Upper lobe of right lung (tissue), 1 donor: Measurements from ENCODE around the gene PAGE2B. TPM values are rescaled to one million over a fixed set of nuclear protein-coding genes. Genes with fewer than 3 reads are reported as not detected.
"Not testable (repeated sequence)": the region's sequence is repeated elsewhere in the genome, so short reads cannot be mapped to it uniquely, and the experiment has no call there.

ENCODE experiments used
- ATAC-seq: fragments of 200-7000 bp; cut with Tn5 transposase; one replicate; pipeline ENCODE4 v1.9.1; 2020; ENCODE audit warnings: mild to moderate bottlenecking, moderate library complexity
- DNase-seq: peaks from one replicate; pipeline ENCODE4 v3.0.0-alpha.2; 2020
- H3K27ac ChIP-seq: fragments of 200-600 bp; one replicate; pipeline ENCODE4 v1.8.0; 2022
- H3K27me3 ChIP-seq: fragments of 200-600 bp; one replicate; pipeline ENCODE4 v1.8.0; 2022; ENCODE audit warnings: mild to moderate bottlenecking
- H3K36me3 ChIP-seq: fragments of 200-600 bp; one replicate; pipeline ENCODE4 v1.8.0; 2022
- H3K4me1 ChIP-seq: fragments of 200-600 bp; one replicate; pipeline ENCODE4 v1.8.0; 2022
- H3K4me3 ChIP-seq: fragments of 200-600 bp; one replicate; pipeline ENCODE4 v1.8.0; 2022; ENCODE audit warnings: mild to moderate bottlenecking
- H3K9me3 ChIP-seq: fragments of 200-600 bp; one replicate; pipeline ENCODE4 v1.8.0; 2022
- intact Hi-C: fragments of 100-400 bp; cut with DNase I; formaldehyde crosslinking; loops from one replicate; pipeline ENCODE4 v1.11.0; 2022
- total RNA-seq: library from RNA; stranded (reverse); fragmentation: NEBNext Ultra II Directional; extraction: Animal tissue kit (Norgen Biotek cat#: 25700); gene quantifications from one replicate; pipeline ENCODE4 v1.2.1, GENCODE V29; 2021
- TF ChIP-seq, protein P1 (sequence below): fragments of 200-600 bp; IDR thresholded peaks from one replicate; pipeline ENCODE4 v1.8.0; 2022; ENCODE audit warnings: antibody characterized with exemption
- donor health status: DM: no; HTN: yes; CAD: no; lungs with severe emphysema.

The PAGE2B gene
- total RNA-seq, 1 donor from 2014 or later, result not detected

DNA sequence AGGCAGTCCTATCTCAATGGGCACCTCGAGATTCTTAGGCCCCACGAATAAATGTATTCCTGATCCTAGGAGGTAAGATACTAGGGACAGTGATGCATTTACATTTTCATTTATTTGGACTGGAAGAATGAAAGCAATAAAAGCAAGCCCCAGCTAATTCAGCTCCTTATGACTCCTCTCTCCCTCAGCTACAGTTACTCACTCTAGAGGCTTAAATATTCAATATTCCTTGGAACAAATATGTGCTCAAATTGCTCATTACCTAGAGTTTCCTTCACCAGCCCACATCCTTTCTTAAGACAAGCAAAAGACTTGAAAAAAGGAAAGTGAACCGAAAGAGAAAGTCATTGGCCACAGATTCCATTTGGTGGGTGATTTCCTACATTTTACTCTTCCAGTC, 27.9 kb downstream of the PAGE2B start:
- no peaks in the 10 kb centered on the region for H3K36me3 ChIP-seq
- H3K4me3 ChIP-seq, result no peak overlapping the region
- TF ChIP-seq, protein P1, sequence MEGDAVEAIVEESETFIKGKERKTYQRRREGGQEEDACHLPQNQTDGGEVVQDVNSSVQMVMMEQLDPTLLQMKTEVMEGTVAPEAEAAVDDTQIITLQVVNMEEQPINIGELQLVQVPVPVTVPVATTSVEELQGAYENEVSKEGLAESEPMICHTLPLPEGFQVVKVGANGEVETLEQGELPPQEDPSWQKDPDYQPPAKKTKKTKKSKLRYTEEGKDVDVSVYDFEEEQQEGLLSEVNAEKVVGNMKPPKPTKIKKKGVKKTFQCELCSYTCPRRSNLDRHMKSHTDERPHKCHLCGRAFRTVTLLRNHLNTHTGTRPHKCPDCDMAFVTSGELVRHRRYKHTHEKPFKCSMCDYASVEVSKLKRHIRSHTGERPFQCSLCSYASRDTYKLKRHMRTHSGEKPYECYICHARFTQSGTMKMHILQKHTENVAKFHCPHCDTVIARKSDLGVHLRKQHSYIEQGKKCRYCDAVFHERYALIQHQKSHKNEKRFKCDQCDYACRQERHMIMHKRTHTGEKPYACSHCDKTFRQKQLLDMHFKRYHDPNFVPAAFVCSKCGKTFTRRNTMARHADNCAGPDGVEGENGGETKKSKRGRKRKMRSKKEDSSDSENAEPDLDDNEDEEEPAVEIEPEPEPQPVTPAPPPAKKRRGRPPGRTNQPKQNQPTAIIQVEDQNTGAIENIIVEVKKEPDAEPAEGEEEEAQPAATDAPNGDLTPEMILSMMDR, result no peak
- no peaks in the 10 kb centered on the region for H3K9me3 ChIP-seq
- H3K27ac ChIP-seq, result no peak overlapping the region
- no peak for DNase-seq
- H3K27me3 ChIP-seq, result no peaks in the 10 kb centered on the region
- intact Hi-C loops, result no loop called here
- H3K4me1 ChIP-seq, result no peaks in the 10 kb centered on the region
- no peak for ATAC-seq

DNA sequence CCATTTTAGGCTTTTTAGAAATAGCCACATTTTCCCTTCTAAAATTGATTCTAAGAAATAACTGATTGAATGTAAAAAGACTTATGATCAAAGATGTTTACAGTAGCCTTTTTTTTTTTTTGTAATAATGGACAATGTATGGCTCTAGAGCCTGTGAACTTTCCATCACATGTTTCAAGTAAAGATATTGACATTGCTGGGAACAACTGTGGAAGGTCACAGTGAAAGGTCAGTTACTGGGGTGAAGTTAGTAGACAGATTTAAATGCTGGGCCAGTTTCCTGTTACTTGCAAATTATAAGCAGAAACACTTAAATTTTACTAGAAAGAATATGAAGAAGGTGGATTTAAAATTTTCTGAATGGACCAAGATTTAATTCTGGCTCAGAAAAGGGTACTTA, 32.4 kb downstream of the PAGE2B start:
- no peak overlapping the region for H3K27ac ChIP-seq
- no peaks in the 10 kb centered on the region for H3K27me3 ChIP-seq
- ATAC-seq (no peak), DNase-seq (no peak)
- no peaks in the 10 kb centered on the region for H3K36me3 ChIP-seq
- no peaks in the 10 kb centered on the region for H3K4me1 ChIP-seq
- intact Hi-C loops, result no loop called here
- H3K4me3 ChIP-seq, result no peak overlapping the region
- TF ChIP-seq, protein P1, result no peak
- H3K9me3 ChIP-seq, result no peaks in the 10 kb centered on the region

DNA sequence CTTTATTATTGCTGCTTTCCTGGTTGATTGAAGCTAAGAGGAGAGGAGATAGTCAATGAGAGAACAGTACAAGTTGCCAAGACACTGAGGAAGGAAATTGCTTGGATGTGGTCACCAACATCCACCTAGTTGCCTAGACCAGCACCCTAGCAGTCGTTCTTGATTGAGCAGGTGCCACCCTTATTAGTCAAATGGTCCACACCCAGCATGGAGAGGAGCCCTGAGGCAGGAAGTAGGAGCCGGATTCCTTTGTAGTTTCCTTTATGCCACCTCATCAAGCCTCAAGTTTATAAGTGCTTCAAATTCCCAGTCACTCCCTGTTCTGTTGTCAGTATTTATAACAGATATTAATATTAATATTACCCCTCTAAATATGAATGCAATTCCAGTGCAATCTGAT, 33.1 kb downstream of the PAGE2B start:
- no peak for ATAC-seq
- intact Hi-C loops, result no loop called here
- Histone ChIP-seq H3K27ac (no peak overlapping the region), H3K36me3 (no peaks in the 10 kb centered on the region), H3K4me1 (no peaks in the 10 kb centered on the region), H3K27me3 (no peaks in the 10 kb centered on the region), H3K4me3 (no peak overlapping the region), H3K9me3 (no peaks in the 10 kb centered on the region)
- no peak for DNase-seq
- TF ChIP-seq, protein P1, result no peak

DNA sequence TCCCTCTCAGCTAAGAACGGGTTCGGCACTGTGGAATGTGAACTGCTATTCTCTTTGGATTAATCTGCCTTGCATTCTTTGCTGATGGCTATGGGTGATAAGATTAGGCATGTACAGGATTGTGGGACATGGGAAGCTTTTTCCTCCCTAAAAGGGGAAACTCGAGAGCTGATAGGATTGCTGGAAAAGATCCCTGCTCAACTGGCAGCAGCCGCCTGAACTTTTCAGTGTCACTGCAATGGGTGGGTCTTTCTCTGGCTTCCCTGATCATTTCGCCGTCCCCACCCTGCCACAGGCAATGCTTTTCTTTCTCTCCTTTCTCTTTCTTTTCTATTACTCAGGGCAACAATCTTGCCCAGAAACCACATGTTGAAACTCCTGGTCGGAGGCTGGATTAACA, 34.5 kb downstream of the PAGE2B start:
- Histone ChIP-seq H3K4me3 (no peak overlapping the region), H3K27me3 (no peaks in the 10 kb centered on the region), H3K4me1 (no peaks in the 10 kb centered on the region), H3K27ac (no peak overlapping the region), H3K36me3 (no peaks in the 10 kb centered on the region), H3K9me3 (no peaks in the 10 kb centered on the region)
- TF ChIP-seq, protein P1, result no peak
- ATAC-seq (no peak), DNase-seq (no peak)
- intact Hi-C loops, result no loop called here

DNA sequence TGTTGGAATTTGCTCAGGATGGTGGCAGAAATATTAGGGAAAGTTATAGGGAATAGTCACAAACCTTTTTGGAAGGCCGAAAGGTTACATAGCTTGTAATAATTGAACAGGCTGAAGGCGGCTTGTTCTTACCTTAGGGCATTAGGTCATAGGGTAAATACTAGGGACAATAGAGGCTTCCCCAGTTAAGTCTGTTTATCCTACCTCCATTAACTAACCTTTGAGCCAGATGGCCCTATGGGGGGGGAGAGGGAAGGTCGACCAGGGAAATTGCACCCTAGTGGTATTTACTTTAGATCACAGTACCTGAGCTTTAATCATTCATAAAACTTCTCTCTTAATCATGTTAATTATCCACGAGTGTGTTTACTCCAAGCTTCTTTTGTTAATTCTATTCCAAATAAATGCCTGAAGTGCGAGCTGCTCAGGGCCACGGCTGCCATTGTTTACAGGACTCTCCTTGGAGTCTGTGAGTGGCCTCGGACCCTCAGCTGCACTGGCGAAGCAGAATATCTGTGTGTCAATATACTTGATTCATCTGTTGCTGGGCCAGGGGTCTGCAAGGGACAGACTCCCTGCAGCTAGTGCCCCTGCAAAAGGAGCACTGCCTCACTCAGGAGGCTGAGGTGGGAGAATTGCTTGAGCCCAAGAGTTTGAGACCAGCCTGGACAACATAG, 36.9 kb downstream of the PAGE2B start:
- DNase-seq, result no peak
- Histone ChIP-seq H3K27me3 (no peaks in the 10 kb centered on the region), H3K4me1 (no peaks in the 10 kb centered on the region), H3K4me3 (no peak overlapping the region), H3K9me3 (no peaks in the 10 kb centered on the region), H3K36me3 (no peaks in the 10 kb centered on the region), H3K27ac (no peak overlapping the region)
- intact Hi-C loops, result no loop called here
- TF ChIP-seq, protein P1, result no peak
- no peak for ATAC-seq

DNA sequence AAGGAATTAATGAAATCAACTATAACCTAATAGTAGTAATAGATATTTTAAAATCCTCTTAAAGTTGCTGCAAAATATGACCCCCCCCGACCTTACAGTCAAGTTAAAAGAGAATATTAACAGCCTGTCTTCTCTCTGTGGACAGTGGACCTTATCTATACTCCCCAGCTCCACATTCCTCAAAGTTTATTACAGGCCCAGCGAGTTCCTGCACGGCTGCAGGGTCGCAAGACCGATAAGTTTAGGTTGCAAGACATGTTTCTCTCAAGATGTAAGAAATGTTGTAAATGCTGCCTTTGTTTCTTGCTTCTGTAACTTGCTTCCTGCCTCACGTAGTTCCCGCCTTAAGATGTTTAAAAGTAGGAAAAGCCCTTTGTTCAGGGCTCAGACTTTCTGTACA, 41.8 kb downstream of the PAGE2B start:
- ATAC-seq, H3K27ac ChIP-seq, H3K27me3 ChIP-seq, H3K9me3 ChIP-seq, intact Hi-C loops, DNase-seq, H3K36me3 ChIP-seq, H3K4me1 ChIP-seq, H3K4me3 ChIP-seq: not testable (repeated sequence)
